Prostate gland (tissue), 2 donors: Measurements from ENCODE around the gene RAI14. TPM values are rescaled to one million over a fixed set of nuclear protein-coding genes. Genes with fewer than 3 reads are reported as not detected.

Experiments
- DNase-seq: peaks from one replicate; pipeline ENCODE4 v3.0.0-alpha.2; 2019; ENCODE audit warnings: low spot score
- H3K27ac ChIP-seq, 2 donors: fragments of 200-600 bp; sonication (generic); 2 replicates each; pipeline ENCODE4 v1.5.1; 2017 to 2019
- H3K27me3 ChIP-seq: fragments of 200-600 bp; sonication (generic); replicated peaks from 2 replicates; pipeline ENCODE4 v1.5.1; 2019; ENCODE audit not compliant: insufficient read depth
- H3K36me3 ChIP-seq, 2 donors: fragments of 200-600 bp; sonication (generic); 1 replicate in 1 of 2; 2 replicates in 1 of 2; pipeline versions ENCODE4 v1.5.1 to v1.8.1; 2017 to 2019
- H3K4me1 ChIP-seq: fragments of 200-600 bp; sonication (generic); replicated peaks from 2 replicates; pipeline ENCODE4 v1.5.1; 2019
- H3K4me3 ChIP-seq, 2 donors: fragments of 200-600 bp; sonication (generic); 2 replicates each; pipeline ENCODE4 v1.5.1; 2017 to 2019
- H3K9me3 ChIP-seq: fragments of 200-600 bp; sonication (generic); 2 replicates; pipeline ENCODE4 v1.5.1; 2017
- POLR2A ChIP-seq: fragments of 450-650 bp; IDR thresholded peaks from one replicate; pipeline ENCODE4 v1.6.1; 2016; ENCODE audit warnings: antibody characterized with exemption, mild to moderate bottlenecking
- POLR2AphosphoS5 ChIP-seq: sonication (generic); formaldehyde crosslinking; IDR thresholded peaks from one replicate; pipeline ENCODE4 v1.6.1; 2017; ENCODE audit warnings: antibody characterized with exemption
- WGBS: methylation state at CpG from one replicate; pipeline ENCODE4 v1.1.5; 2018; 5-methylcytosine and 5-hydroxymethylcytosine counted together
- intact Hi-C: fragments of 100-400 bp; cut with DNase I; formaldehyde crosslinking; loops from one replicate; pipeline ENCODE4 v1.14.2; 2022
- total RNA-seq, 2 donors: library from RNA; depleted of rRNA; stranded (reverse); fragments of >200 nt; gene quantifications; one replicate each; pipeline ENCODE4 v1.1.0, GENCODE V29; 2016
- TF ChIP-seq, protein P1 (sequence below), 4 experiments: fragments of 200-600 bp in 2 of 4; fragments of 450-650 bp in 2 of 4; sonication (generic) in 2 of 4; IDR thresholded peaks; 1 replicate in 3 of 4; 2 replicates in 1 of 4; pipeline ENCODE4 v1.5.1; 2016 to 2019; ENCODE audit warnings: antibody characterized with exemption in 4 of 4, mild to moderate bottlenecking in 2 of 4, moderate library complexity in 2 of 4

Gene RAI14
- total RNA-seq, 2 donors from 2014 or later = 9.6 to 23.7 TPM

DNA sequence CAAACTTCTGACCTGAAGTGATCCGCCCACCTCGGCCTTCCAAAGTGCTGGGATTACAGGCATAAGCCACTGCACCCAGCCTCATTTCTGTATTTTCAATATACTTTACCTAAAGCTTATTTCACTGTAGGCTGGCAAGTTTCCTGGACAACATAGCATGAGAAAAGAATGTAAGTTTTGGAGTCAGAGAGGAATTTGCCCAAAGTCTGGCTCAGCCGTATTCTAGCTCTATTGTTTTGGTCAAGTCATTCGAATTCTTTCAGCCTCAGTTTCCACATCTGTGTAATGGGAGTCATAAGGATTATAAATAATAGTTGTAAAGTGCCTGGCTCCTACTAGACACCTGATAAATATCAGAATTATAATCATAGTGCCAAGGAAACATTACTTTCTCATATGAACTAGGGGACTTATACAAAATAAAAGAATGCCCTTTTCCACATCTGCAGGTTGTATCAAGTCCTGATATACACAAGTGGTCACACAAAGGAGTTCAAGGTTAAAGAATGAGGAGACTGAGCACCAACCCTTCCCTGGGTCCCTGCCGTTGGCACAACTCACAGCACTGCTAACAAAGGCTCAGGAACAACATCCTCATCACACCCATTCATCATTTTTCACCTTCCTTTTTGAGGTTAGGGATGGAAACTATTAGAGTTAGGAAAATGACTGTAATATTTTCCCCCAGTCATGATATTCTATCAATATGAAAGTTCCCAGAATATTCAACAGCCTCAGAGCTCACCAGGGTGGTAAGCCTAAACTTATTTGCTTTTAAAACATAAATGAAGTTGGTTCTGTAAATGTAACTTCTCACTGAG, 34.6 kb upstream of the RAI14 start:
- H3K9me3 ChIP-seq = no peaks in the 10 kb centered on the region
- H3K36me3 ChIP-seq = no peaks in the 10 kb centered on the region
- H3K27ac ChIP-seq = no peak overlapping the region
- WGBS = 62% methylated on average over 5 of the region's 5 CpGs
- H3K4me3 ChIP-seq = no peak overlapping the region
- TF ChIP-seq POLR2A (no peak), POLR2AphosphoS5 (no peak)
- TF ChIP-seq, protein P1, sequence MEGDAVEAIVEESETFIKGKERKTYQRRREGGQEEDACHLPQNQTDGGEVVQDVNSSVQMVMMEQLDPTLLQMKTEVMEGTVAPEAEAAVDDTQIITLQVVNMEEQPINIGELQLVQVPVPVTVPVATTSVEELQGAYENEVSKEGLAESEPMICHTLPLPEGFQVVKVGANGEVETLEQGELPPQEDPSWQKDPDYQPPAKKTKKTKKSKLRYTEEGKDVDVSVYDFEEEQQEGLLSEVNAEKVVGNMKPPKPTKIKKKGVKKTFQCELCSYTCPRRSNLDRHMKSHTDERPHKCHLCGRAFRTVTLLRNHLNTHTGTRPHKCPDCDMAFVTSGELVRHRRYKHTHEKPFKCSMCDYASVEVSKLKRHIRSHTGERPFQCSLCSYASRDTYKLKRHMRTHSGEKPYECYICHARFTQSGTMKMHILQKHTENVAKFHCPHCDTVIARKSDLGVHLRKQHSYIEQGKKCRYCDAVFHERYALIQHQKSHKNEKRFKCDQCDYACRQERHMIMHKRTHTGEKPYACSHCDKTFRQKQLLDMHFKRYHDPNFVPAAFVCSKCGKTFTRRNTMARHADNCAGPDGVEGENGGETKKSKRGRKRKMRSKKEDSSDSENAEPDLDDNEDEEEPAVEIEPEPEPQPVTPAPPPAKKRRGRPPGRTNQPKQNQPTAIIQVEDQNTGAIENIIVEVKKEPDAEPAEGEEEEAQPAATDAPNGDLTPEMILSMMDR (IDR thresholded peaks at IDR 0.05) = no peak
- intact Hi-C loops = no loop called here
- no peak for DNase-seq
- no peaks in the 10 kb centered on the region for H3K4me1 ChIP-seq
- no peaks in the 10 kb centered on the region for H3K27me3 ChIP-seq

DNA sequence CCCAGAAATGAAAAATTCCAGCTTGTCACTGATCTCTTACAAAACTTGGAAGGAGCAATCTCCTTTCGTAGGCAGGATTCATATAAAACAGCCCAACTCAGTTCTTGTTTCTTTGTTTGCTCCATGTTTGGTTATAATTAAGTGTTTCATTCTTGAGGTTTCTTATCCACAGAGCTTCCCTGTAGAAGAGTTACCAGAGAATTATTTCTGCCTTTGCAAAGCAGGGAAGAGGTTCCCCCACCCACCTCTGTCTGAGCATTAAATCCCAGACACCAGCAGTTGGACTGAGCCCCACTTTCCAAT, 34.1 kb upstream of the RAI14 start:
- 11% methylated on average over 1 of the region's 1 CpG for WGBS
- Histone ChIP-seq H3K9me3 (no peaks in the 10 kb centered on the region), H3K27me3 (no peaks in the 10 kb centered on the region), H3K27ac (no peak overlapping the region), H3K4me1 (no peaks in the 10 kb centered on the region), H3K36me3 (no peaks in the 10 kb centered on the region), H3K4me3 (no peak overlapping the region)
- TF ChIP-seq POLR2A (no peak), POLR2AphosphoS5 (no peak)
- intact Hi-C loops = no loop called here
- DNase-seq = no peak

GRCh38 chr5:34624691-34625090, 31.4 kb upstream of the RAI14 start:
- intact Hi-C loops = no loop called here
- no peaks in the 10 kb centered on the region for H3K9me3 ChIP-seq
- WGBS = 86% methylated on average over 3 of the region's 3 CpGs

DNA sequence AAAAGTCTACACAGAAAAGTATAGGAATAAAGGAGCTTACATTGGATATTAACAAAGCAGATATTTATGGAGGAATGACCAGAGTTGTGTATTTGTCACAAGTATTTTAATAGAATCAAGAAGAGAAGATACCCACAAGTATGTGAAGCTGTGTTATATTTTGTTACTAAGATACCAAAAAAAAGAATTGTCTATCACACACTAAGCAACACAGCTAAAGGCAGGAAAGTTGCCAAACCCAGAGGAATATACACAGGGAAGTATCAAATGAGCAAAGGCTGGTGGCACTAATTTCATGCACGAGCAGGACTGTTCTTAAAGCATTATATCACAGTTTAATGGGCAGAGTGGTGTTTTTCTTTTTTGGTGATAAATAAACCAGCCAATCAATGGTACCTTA, 30.9 kb upstream of the RAI14 start:
- H3K36me3 ChIP-seq = no peaks in the 10 kb centered on the region
- no peaks in the 10 kb centered on the region for H3K4me1 ChIP-seq
- TF ChIP-seq, protein P1 (IDR thresholded peaks at IDR 0.05) = no peak
- no peak for TF ChIP-seq POLR2A
- TF ChIP-seq POLR2AphosphoS5 = no peak
- H3K27me3 ChIP-seq = no peaks in the 10 kb centered on the region
- H3K4me3 ChIP-seq = no peak overlapping the region
- no peaks in the 10 kb centered on the region for H3K9me3 ChIP-seq
- WGBS = 72% methylated on average over 1 of the region's 1 CpG
- H3K27ac ChIP-seq = no peak overlapping the region
- intact Hi-C loops = no loop called here
- no peak for DNase-seq

More at GRCh38 chr5:34624691-34625090, 31.4 kb upstream of the RAI14 start:
- no peaks in the 10 kb centered on the region for H3K4me1 ChIP-seq
- TF ChIP-seq POLR2AphosphoS5 (no peak), POLR2A (no peak)
- TF ChIP-seq, protein P1 (IDR thresholded peaks at IDR 0.05) = no peak
- H3K27ac ChIP-seq = no peak overlapping the region
- no peaks in the 10 kb centered on the region for H3K27me3 ChIP-seq
- no peak overlapping the region for H3K4me3 ChIP-seq
- H3K36me3 ChIP-seq = no peaks in the 10 kb centered on the region
- DNase-seq = no peak

DNA sequence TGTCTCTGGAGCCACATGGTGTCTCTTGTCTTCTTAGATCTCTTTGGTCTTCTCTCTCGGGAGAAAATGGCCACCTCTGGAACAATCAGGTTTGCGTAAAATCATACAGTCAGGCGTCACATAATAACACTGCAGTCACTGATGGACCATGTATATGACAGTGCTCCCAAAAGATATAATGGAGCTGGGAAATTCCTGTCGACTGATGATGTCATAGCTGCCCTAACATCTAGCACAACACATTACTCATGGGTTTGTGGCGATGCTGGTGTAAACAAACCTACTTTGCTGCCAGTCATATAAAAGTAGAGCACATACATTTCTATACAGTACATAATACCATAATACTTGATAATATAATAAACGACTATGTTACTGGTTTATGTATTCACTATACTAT, 30.1 kb upstream of the RAI14 start:
- Histone ChIP-seq H3K4me1 (no peaks in the 10 kb centered on the region), H3K9me3 (no peaks in the 10 kb centered on the region), H3K27ac (no peak overlapping the region), H3K4me3 (no peak overlapping the region), H3K27me3 (no peaks in the 10 kb centered on the region), H3K36me3 (no peaks in the 10 kb centered on the region)
- WGBS = 62% methylated on average over 6 of the region's 6 CpGs
- intact Hi-C loops = no loop called here
- no peak for DNase-seq
- TF ChIP-seq POLR2AphosphoS5 (no peak), POLR2A (no peak)
- TF ChIP-seq, protein P1 (IDR thresholded peaks at IDR 0.05) = no peak
